Neural cell (in vitro differentiated cells): Measurements from ENCODE around the gene PUS10. TPM values are rescaled to one million over a fixed set of nuclear protein-coding genes. Genes with fewer than 3 reads are reported as not detected.

Source experiments
- H2AFZ ChIP-seq: fragments of 200-600, 300-800 bp; sonication (generic), shearing (Covaris generic); 2 replicates; pipeline ENCODE4 v1.6.0; 2014; ENCODE audit warnings: low read depth, mild to moderate bottlenecking, antibody characterized with exemption, low read length, moderate library complexity
- H3F3A ChIP-seq: fragments of 200-600 bp; shearing (Covaris generic); 2 replicates; pipeline ENCODE4 v1.6.1; 2016; ENCODE audit warnings: mild to moderate bottlenecking, moderate library complexity, mixed read lengths, antibody characterized with exemption, low read length; ENCODE audit not compliant: insufficient read depth, poor library complexity, severe bottlenecking
- H3K27ac ChIP-seq: fragments of 200-600, 300-800 bp; sonication (generic), shearing (Covaris generic); 2 replicates; pipeline ENCODE4 v1.5.1; 2014; ENCODE audit warnings: mild to moderate bottlenecking, low read length, moderate library complexity
- H3K27me3 ChIP-seq: fragments of 300-800, 200-600 bp; sonication (generic), shearing (Covaris generic); 2 replicates; pipeline ENCODE4 v1.6.0; 2014; ENCODE audit warnings: mild to moderate bottlenecking, low read depth, low read length, moderate library complexity; ENCODE audit not compliant: insufficient read depth
- H3K36me3 ChIP-seq: fragments of 300-800, 200-600 bp; sonication (generic), shearing (Covaris generic); 2 replicates; pipeline ENCODE4 v1.5.1; 2014; ENCODE audit warnings: mild to moderate bottlenecking, antibody characterized with exemption, low read length, moderate library complexity; ENCODE audit not compliant: insufficient read depth
- H3K4me2 ChIP-seq: fragments of 300-800, 200-600 bp; sonication (generic), shearing (Covaris generic); 2 replicates; pipeline ENCODE4 v1.6.0; 2014; ENCODE audit warnings: mild to moderate bottlenecking, low read length
- H3K4me3 ChIP-seq: fragments of 300-800, 200-600 bp; sonication (generic), shearing (Covaris generic); 2 replicates; pipeline ENCODE4 v1.5.1; 2014; ENCODE audit warnings: mild to moderate bottlenecking, low read length, moderate library complexity
- H3K79me2 ChIP-seq: fragments of 200-600 bp; shearing (Covaris generic); replicated peaks from 2 replicates; pipeline ENCODE4 v1.6.0; 2014; ENCODE audit warnings: mild to moderate bottlenecking, low read length, moderate library complexity; ENCODE audit not compliant: insufficient read depth
- H3K9ac ChIP-seq: fragments of 300-800, 200-600 bp; sonication (generic), shearing (Covaris generic); 2 replicates; pipeline ENCODE4 v1.6.1; 2016; ENCODE audit warnings: mild to moderate bottlenecking, low read length, mixed read lengths
- H3K9me2 ChIP-seq: fragments of 200-600 bp; shearing (Covaris generic); 2 replicates; pipeline ENCODE4 v1.6.1; 2016; ENCODE audit warnings: mild to moderate bottlenecking, low read length, mixed read lengths; ENCODE audit not compliant: insufficient read depth
- H3K9me3 ChIP-seq: fragments of 200-600, 300-800 bp; sonication (generic), shearing (Covaris generic); 2 replicates; pipeline ENCODE4 v1.6.1; 2016; ENCODE audit warnings: mild to moderate bottlenecking, mixed run types, low read length, moderate library complexity, mixed read lengths
- H4K20me1 ChIP-seq: fragments of 200-600 bp; shearing (Covaris generic); 2 replicates; pipeline ENCODE4 v1.6.1; 2016; ENCODE audit warnings: mild to moderate bottlenecking, mixed run types; ENCODE audit not compliant: insufficient read depth
- CTCF ChIP-seq: fragments of 450-650 bp; IDR thresholded peaks from 2 replicates; pipeline ENCODE4 v1.5.1; 2014; ENCODE audit warnings: antibody characterized with exemption, mild to moderate bottlenecking, moderate library complexity; ENCODE audit not compliant: poor library complexity, severe bottlenecking
- EP300 ChIP-seq: fragments of 450-650 bp; conservative IDR thresholded peaks from 2 replicates; pipeline ENCODE4 v1.6.1; 2014; ENCODE audit warnings: antibody characterized with exemption, mild to moderate bottlenecking, moderate library complexity; ENCODE audit not compliant: poor library complexity, severe bottlenecking
- EZH2 ChIP-seq: fragments of 200-600, 300-800 bp; shearing (Covaris generic), sonication (generic); IDR thresholded peaks from 2 replicates; pipeline ENCODE4 v1.6.1; 2014; ENCODE audit warnings: antibody characterized with exemption, low read length, borderline replicate concordance, mild to moderate bottlenecking; ENCODE audit not compliant: insufficient read depth, poor library complexity, severe bottlenecking
- MXI1 ChIP-seq: fragments of 450-650 bp; conservative IDR thresholded peaks from 2 replicates; pipeline ENCODE4 v1.6.1; 2014; ENCODE audit warnings: antibody characterized with exemption, mild to moderate bottlenecking; ENCODE audit not compliant: poor library complexity, severe bottlenecking
- POLR2AphosphoS5 ChIP-seq: IDR thresholded peaks from 2 replicates; pipeline ENCODE4 v1.6.1; 2012
- RAD21 ChIP-seq: fragments of 450-650 bp; conservative IDR thresholded peaks from 2 replicates; pipeline ENCODE4 v1.6.1; 2014; ENCODE audit warnings: antibody characterized with exemption, mild to moderate bottlenecking, moderate library complexity
- REST ChIP-seq: IDR thresholded peaks from 2 replicates; pipeline ENCODE4 v1.6.1; 2012; ENCODE audit warnings: borderline replicate concordance
- SMC3 ChIP-seq: fragments of 450-650 bp; conservative IDR thresholded peaks from 2 replicates; pipeline ENCODE4 v1.6.1; 2014; ENCODE audit warnings: antibody characterized with exemption, mild to moderate bottlenecking, moderate library complexity; ENCODE audit not compliant: poor library complexity
- TAF1 ChIP-seq: IDR thresholded peaks from 2 replicates; pipeline ENCODE4 v1.6.1; 2012; ENCODE audit warnings: low read depth
- polyA plus RNA-seq: library from polyadenylated mRNA; depleted of rRNA; stranded (reverse); fragments of >200 nt; gene quantifications from 2 replicates; pipeline ENCODE4 v1.2.3, GENCODE V29; 2014

PUS10 gene
- polyA plus RNA-seq, 1 donor from 2014 or later = 3.5 TPM

DNA sequence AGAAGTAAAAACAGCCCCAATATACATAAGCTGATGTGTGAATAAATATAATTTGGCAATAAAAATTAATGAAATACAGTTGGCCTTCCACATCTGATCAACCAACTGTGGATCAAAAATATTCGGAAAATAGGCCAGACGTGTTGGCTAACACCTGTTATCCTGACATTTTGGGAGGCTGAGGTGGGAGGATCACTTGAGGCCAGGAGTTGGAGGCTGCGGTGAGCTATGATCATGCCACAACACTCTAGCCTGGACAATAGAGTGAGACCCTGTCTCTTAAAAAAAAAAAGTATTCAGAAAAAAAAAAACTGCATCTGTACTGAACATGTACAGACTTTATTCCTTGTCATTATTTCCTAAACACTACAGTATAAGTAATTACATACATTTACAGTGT is 11.5 kb upstream of the PUS10 start:
- TF ChIP-seq MXI1 = no peak
- no peak for TF ChIP-seq EP300
- TF ChIP-seq SMC3 = no peak
- no peak for TF ChIP-seq RAD21
- no peak for TF ChIP-seq POLR2AphosphoS5
- TF ChIP-seq EZH2 = no peak
- no peak for TF ChIP-seq CTCF
- TF ChIP-seq TAF1 = no peak
- TF ChIP-seq REST = no peak
- Histone ChIP-seq H3K27me3 (no peaks in the 10 kb centered on the region), H3K9me3 (no peaks in the 10 kb centered on the region), H3F3A (no peaks in the 10 kb centered on the region), H3K36me3 (peaks cover 13% of the 10 kb centered on the region), H3K9me2 (no peaks in the 10 kb centered on the region), H2AFZ (no peak overlapping the region), H3K79me2 (no peaks in the 10 kb centered on the region), H3K9ac (no peak overlapping the region), H3K4me2 (no peak overlapping the region), H4K20me1 (no peaks in the 10 kb centered on the region), H3K27ac (no peak overlapping the region), H3K4me3 (no peak overlapping the region)

- Histone ChIP-seq H3K36me3 (no peaks in the 10 kb centered on the region), H3F3A (no peaks in the 10 kb centered on the region), H3K79me2 (peaks cover 47% of the 10 kb centered on the region), H3K9me2 (no peaks in the 10 kb centered on the region), H3K4me2 (no peak overlapping the region), H3K9me3 (no peaks in the 10 kb centered on the region), H3K4me3 (no peak overlapping the region), H3K27me3 (no peaks in the 10 kb centered on the region), H2AFZ (no peak overlapping the region), H3K27ac (no peak overlapping the region), H3K9ac (no peak overlapping the region), H4K20me1 (no peaks in the 10 kb centered on the region)
- TF ChIP-seq SMC3 (no peak), TAF1 (no peak), MXI1 (no peak), POLR2AphosphoS5 (no peak), CTCF (no peak), REST (no peak), RAD21 (no peak), EP300 (no peak), EZH2 (no peak)
Measured at GRCh38 chr2:61023670-61024069, 5.6 kb upstream of the PUS10 start.
